Heart left ventricle (tissue), 16 donors: ENCODE data around the gene HSPD1. TPM values are rescaled to one million over a fixed set of nuclear protein-coding genes. Genes with fewer than 3 reads are reported as not detected.
"Not testable (repeated sequence)": the region's sequence is repeated elsewhere in the genome, so short reads cannot be mapped to it uniquely, and the experiment has no call there.

Source experiments
- ATAC-seq, 4 donors: fragments of 200-7000 bp; cut with Tn5 transposase; one replicate each; pipeline ENCODE4 v1.9.1; 2020 to 2022; ENCODE audit warnings: moderate library complexity in 4 of 4, mild to moderate bottlenecking in 3 of 4, moderate number of reproducible peaks in 1 of 4
- DNase-seq, 5 donors: peaks; one replicate each; pipeline ENCODE4 v3.0.0-alpha.2; 2020
- H3K27ac ChIP-seq, 12 donors: fragments of 200-600 bp; sonication (generic) in 4 of 12; one replicate each; pipeline versions ENCODE4 v1.5.0 to v1.8.0; 2016 to 2022; ENCODE audit warnings: mild to moderate bottlenecking in 2 of 12
- H3K27me3 ChIP-seq, 9 donors: fragments of 200-600 bp; sonication (generic) in 2 of 9; one replicate each; pipeline versions ENCODE4 v1.5.1 to v1.8.0; 2016 to 2022; ENCODE audit warnings: mild to moderate bottlenecking in 3 of 9
- H3K36me3 ChIP-seq, 9 donors: fragments of 200-600 bp; sonication (generic) in 2 of 9; one replicate each; pipeline versions ENCODE4 v1.5.0 to v1.8.0; 2018 to 2022; ENCODE audit warnings: mild to moderate bottlenecking in 2 of 9
- H3K4me1 ChIP-seq, 12 donors: fragments of 200-600 bp; sonication (generic) in 4 of 12; one replicate each; pipeline versions ENCODE4 v1.5.0 to v1.8.0; 2016 to 2022; ENCODE audit warnings: mild to moderate bottlenecking in 3 of 12
- H3K4me3 ChIP-seq, 12 donors: fragments of 200-600 bp; sonication (generic) in 4 of 12; one replicate each; pipeline versions ENCODE4 v1.5.0 to v1.8.0; 2017 to 2022; ENCODE audit warnings: mild to moderate bottlenecking in 9 of 12, moderate library complexity in 4 of 12
- H3K9me3 ChIP-seq, 12 donors: fragments of 200-600 bp; sonication (generic) in 4 of 12; one replicate each; pipeline versions ENCODE4 v1.5.0 to v1.8.0; 2016 to 2022; ENCODE audit warnings: mild to moderate bottlenecking in 1 of 12
- POLR2A ChIP-seq, 2 donors: fragments of 450-650 bp; IDR thresholded peaks; one replicate each; pipeline ENCODE4 v1.6.1; 2017; ENCODE audit warnings: antibody characterized with exemption in 2 of 2, mild to moderate bottlenecking in 2 of 2, moderate library complexity in 2 of 2
- WGBS, 4 donors: extraction: QIAGEN DNeasy Blood & Tissue Kit in 2 of 4; methylation state at CpG; one replicate each; pipeline versions ENCODE4 v1.1.5 to v1.1.7; 2013 to 2018; 5-methylcytosine and 5-hydroxymethylcytosine counted together
- intact Hi-C, 10 donors: fragments of 100-400 bp; cut with DNase I; formaldehyde crosslinking; loops; one replicate each; pipeline versions ENCODE4 v1.11.1 to v1.14.2; 2022
- polyA plus RNA-seq, 2 donors: library from polyadenylated mRNA; stranded (reverse); fragments of 200-250 nt; gene quantifications; one replicate each; pipeline ENCODE4 v1.2.3, GENCODE V29; 2013
- total RNA-seq, 9 donors: library from RNA; depleted of rRNA in 2 of 9; stranded (reverse); fragments of >200 nt in 2 of 9; fragmentation: NEBNext Ultra II Directional in 3 of 9; extraction: Animal tissue kit (Norgen Biotek cat#: 25700) in 3 of 9; gene quantifications; one replicate each; pipeline versions ENCODE4 v1.1.0 to v1.2.4, GENCODE V29; 2016 to 2023
- TF ChIP-seq, protein P1 (sequence below), 12 donors: fragments of 200-600 bp; sonication (generic) in 4 of 12; IDR thresholded peaks; one replicate each; pipeline versions ENCODE4 v1.5.0 to v1.8.0; 2018 to 2022; ENCODE audit warnings: antibody characterized with exemption in 12 of 12, mild to moderate bottlenecking in 5 of 12
- donor health status: ischemic (EF 13 %, LVEDD 7.1; RV severe dilation, severe dysfunction).
- donor health status: healthy with polysubstance abuse.
- donor health status: DM: no; HTN: yes; CAD: no.
- donor health status: DM: no; HTN: no; CAD: no.
- donor health status: ischemic (EF 25% LVEDD 6.9; RV normal size, moderate dysfunction).
- donor health status: ischemic (EF 25% LVEDD 5.7; RV mildly dilated, moderate dysfunction).
- donor health status: healthy.
- donor health status: DM: yes; HTN: yes; CAD: no.
- donor health status: ischemic (EF 35%, LVEDD 5.7; RV mildly dilated, moderate dysfunction).
- donor health status: nonischemic (EF 11% LVEDD 7.7; RV severe dilation, severe dysfunction).
- donor health status: DM: yes; HTN: yes; CAD: no.
- donor health status: PGD.
- donor health status: ischemic (EF 29% LVEDD 5.4; RV normal size, mild dysfunction).
- donor health status: nonischemic (EF 23%, LVEDD 6.1; RV moderate dilation, normal function).

HSPD1 gene
- total and polyA plus RNA-seq, 11 donors, result 86.7 to 246 (median 121) TPM

GRCh38 chr2:197453914-197454398 lies 45.7 kb downstream of the HSPD1 start:
- peak overlapping the region; percentile 44 to 98 (median 78) for H3K4me3 ChIP-seq
- ATAC-seq (peak; percentile 50 to 76 (median 74)), DNase-seq (peak in 2 of 5 donors; percentile 77 to 78)
- intact Hi-C loops, result loop anchor here in 9 of 10 donors (1.0 to 10.0 kb wide), 9 partner anchors 18 to 251 kb away; partner anchors contain the start of genes SF3B1 (in 7 of the 9), HSPE1 (in 5 of the 9), HSPD1 (in 2 of the 9) and MARS2 (in 1 of the 9)
- WGBS, 4 donors, result 0 to 1% (median 0%) methylated on average over 10 to 11 of the region's 11 CpGs
- peak overlapping the region; percentile 88 to 100 (median 98) for H3K27ac ChIP-seq
- TF ChIP-seq, protein P1, sequence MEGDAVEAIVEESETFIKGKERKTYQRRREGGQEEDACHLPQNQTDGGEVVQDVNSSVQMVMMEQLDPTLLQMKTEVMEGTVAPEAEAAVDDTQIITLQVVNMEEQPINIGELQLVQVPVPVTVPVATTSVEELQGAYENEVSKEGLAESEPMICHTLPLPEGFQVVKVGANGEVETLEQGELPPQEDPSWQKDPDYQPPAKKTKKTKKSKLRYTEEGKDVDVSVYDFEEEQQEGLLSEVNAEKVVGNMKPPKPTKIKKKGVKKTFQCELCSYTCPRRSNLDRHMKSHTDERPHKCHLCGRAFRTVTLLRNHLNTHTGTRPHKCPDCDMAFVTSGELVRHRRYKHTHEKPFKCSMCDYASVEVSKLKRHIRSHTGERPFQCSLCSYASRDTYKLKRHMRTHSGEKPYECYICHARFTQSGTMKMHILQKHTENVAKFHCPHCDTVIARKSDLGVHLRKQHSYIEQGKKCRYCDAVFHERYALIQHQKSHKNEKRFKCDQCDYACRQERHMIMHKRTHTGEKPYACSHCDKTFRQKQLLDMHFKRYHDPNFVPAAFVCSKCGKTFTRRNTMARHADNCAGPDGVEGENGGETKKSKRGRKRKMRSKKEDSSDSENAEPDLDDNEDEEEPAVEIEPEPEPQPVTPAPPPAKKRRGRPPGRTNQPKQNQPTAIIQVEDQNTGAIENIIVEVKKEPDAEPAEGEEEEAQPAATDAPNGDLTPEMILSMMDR (IDR thresholded peaks at IDR 0.05), result no peak
- peak in 1 of 2 donors; percentile 24 for TF ChIP-seq POLR2A (IDR thresholded peaks at IDR 0.05)
- peaks cover 0 to 2% (median 0%) of the 10 kb centered on the region in 9 donors for H3K36me3 ChIP-seq
- peaks cover 0 to 51% (median 20%) of the 10 kb centered on the region in 12 donors for H3K4me1 ChIP-seq
- H3K9me3 ChIP-seq, result no peaks in the 10 kb centered on the region
- no peaks in the 10 kb centered on the region for H3K27me3 ChIP-seq

DNA sequence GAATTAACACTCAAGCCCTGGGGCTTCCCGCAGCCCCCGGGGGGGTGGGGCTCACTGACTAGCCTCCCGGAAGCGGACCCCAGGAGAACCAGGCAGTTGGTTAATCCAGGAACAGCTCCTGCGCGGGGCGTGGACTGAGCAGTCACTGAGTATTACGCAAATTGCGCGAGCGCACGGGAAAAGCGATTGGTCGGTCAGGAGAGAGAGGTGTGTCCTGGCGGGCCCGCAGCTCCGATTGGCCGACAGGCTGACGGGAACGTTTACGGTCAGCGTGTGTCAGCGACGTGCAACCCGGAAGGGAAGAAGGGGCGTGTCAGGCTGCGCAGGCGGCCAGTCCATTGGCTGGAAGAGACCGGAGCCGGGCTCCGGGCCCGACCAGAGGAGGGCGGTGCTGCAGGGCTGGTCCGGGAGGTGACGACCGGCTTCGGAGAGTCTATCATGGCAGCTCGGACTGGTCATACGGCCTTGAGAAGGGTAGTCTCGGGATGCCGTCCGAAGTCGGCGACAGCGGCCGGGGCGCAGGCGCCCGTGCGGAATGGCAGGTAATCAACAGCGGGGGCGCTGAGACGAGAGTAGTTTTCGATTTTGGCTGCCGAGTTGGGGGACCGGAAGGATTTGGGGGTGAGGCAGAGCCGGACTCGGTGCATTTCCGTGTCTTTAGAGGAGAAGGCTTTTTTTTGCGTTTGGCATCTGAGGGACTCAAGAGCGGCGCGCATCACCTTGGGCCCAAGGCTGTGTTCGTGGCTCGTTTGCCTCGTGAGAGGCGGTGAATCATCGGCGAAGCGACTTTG lies 46.3 kb downstream of the HSPD1 start, which contains the start of gene COQ10B:
Gene COQ10B, plus strand, starts transcription at position 430 of the 791 bp plus-strand sequence. Its CDS starts 9 bp downstream, at position 439.
- 0 to 1% (median 0%) methylated on average over 41 to 70 of the region's 70 CpGs for WGBS, 4 donors
- Histone ChIP-seq H3K4me3 (peak within 1 kb of the TSS; percentile 44 to 98 (median 78)), H3K27ac (peak within 1 kb of the TSS; percentile 88 to 100 (median 98)), H3K9me3 (no peaks in the 10 kb centered on the region), H3K36me3 (no peaks in the 10 kb centered on the region), H3K4me1 (peaks cover 0 to 44% (median 19%) of the 10 kb centered on the region in 12 donors), H3K27me3 (no peaks in the 10 kb centered on the region)
- ATAC-seq (peak; percentile 98 to 99 (median 98)), DNase-seq (peak; percentile 99 to 100 (median 100))
- intact Hi-C loops, result loop anchor here in 9 of 10 donors (1.0 to 10.0 kb wide), 9 partner anchors 17 to 251 kb away; partner anchors contain the start of genes SF3B1 (in 7 of the 9), HSPE1 (in 5 of the 9), HSPD1 (in 2 of the 9) and MARS2 (in 1 of the 9)
- peak; percentile 36 to 89 for TF ChIP-seq POLR2A (IDR thresholded peaks at IDR 0.05)
- TF ChIP-seq, protein P1 (IDR thresholded peaks at IDR 0.05), result peak in 11 of 12 donors; percentile 6 to 71 (median 42)

GRCh38 chr2:197452754-197453122 lies 46.9 kb downstream of the HSPD1 start:
- Histone ChIP-seq H3K27me3 (no peaks in the 10 kb centered on the region), H3K4me3 (peak overlapping the region; percentile 22 to 98 (median 78)), H3K36me3 (no peaks in the 10 kb centered on the region), H3K27ac (peak overlapping the region; percentile 60 to 100 (median 98)), H3K9me3 (no peaks in the 10 kb centered on the region), H3K4me1 (peaks cover 0 to 39% (median 18%) of the 10 kb centered on the region in 12 donors)
- TF ChIP-seq, protein P1 (IDR thresholded peaks at IDR 0.05), result no peak
- TF ChIP-seq POLR2A (IDR thresholded peaks at IDR 0.05), result no peak
- no peak for DNase-seq
- intact Hi-C loops, result loop anchor here in 9 of 10 donors (1.0 to 10.0 kb wide), 9 partner anchors 16 to 252 kb away; partner anchors contain the start of genes SF3B1 (in 7 of the 9), HSPE1 (in 5 of the 9), HSPD1 (in 2 of the 9) and MARS2 (in 1 of the 9)
- WGBS, 4 donors, result 2 to 4% (median 2%) methylated on average over 7 to 11 of the region's 11 CpGs
- ATAC-seq, result no peak

GRCh38 chr2:197450935-197451358 lies 48.7 kb downstream of the HSPD1 start:
- H3K4me3 ChIP-seq, H3K27me3 ChIP-seq, H3K36me3 ChIP-seq, ATAC-seq, DNase-seq, H3K27ac ChIP-seq, H3K9me3 ChIP-seq: not testable (repeated sequence)
- intact Hi-C loops, result loop anchor here in 4 of 10 donors (5.0 to 10.0 kb wide), 3 partner anchors 46 to 254 kb away; partner anchors contain the start of genes HSPE1 (in 2 of the 4), HSPD1 (in 1 of the 4) and MARS2 (in 1 of the 4)
- peaks cover 0 to 23% (median 18%) of the 10 kb centered on the region in 12 donors for H3K4me1 ChIP-seq
- WGBS, 4 donors, result 83 to 86% (median 84%) methylated on average over 6 of the region's 6 CpGs
